GM23338 (cell line): ENCODE data around the gene MPP2.

ENCODE experiments used
- CREB1 ChIP-seq: fragments of 250-450 bp; sonication (Bioruptor Pico); IDR thresholded peaks from 2 replicates; pipeline ENCODE4 v1.5.0; 2020; ENCODE audit warnings: low read depth, mild to moderate bottlenecking, moderate library complexity
- EZH2phosphoT487 ChIP-seq: fragments of 200-600 bp; sonication (generic); IDR thresholded peaks from one replicate; pipeline ENCODE4 v1.8.1; 2018; ENCODE audit warnings: antibody characterized with exemption; ENCODE audit not compliant: unreplicated experiment
- POLR2AphosphoS5 ChIP-seq: IDR thresholded peaks from 2 replicates; pipeline ENCODE4 v1.6.1; 2016; ENCODE audit warnings: antibody characterized with exemption, low read depth
- TF ChIP-seq, protein P1 (sequence below), 2 experiments: fragments of 200-600 bp in 1 of 2; sonication (generic) in 1 of 2; conservative IDR thresholded peaks; 2 replicates each; pipeline versions ENCODE4 v1.5.1 to v1.6.1; 2016 to 2017; ENCODE audit warnings: antibody characterized with exemption in 2 of 2, low read depth in 2 of 2, mild to moderate bottlenecking in 2 of 2, moderate library complexity in 1 of 2
- TF ChIP-seq, protein P2 (sequence below): IDR thresholded peaks from one replicate; pipeline ENCODE4 v1.6.1; 2018; ENCODE audit warnings: antibody characterized with exemption; ENCODE audit not compliant: unreplicated experiment

DNA sequence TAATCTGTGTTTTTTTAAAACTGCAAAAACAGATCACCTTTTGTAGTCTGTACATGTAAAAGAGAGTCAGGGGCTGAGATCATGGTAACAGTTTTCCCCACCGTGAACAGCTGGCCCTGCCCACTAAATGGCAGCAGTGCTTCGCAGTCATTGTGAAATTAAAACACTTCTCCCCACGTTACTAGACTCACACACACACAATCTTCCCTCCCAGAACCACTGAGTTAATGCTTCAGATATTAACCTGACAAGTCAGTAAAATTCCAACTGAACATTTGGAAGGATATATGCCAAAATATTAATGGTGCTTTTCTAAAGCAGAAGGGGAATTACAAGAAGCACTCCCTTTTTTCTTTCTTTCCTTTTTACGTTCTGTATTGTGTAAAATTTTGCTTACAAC is 61.6 kb downstream of the MPP2 start:
- TF ChIP-seq, protein P1, sequence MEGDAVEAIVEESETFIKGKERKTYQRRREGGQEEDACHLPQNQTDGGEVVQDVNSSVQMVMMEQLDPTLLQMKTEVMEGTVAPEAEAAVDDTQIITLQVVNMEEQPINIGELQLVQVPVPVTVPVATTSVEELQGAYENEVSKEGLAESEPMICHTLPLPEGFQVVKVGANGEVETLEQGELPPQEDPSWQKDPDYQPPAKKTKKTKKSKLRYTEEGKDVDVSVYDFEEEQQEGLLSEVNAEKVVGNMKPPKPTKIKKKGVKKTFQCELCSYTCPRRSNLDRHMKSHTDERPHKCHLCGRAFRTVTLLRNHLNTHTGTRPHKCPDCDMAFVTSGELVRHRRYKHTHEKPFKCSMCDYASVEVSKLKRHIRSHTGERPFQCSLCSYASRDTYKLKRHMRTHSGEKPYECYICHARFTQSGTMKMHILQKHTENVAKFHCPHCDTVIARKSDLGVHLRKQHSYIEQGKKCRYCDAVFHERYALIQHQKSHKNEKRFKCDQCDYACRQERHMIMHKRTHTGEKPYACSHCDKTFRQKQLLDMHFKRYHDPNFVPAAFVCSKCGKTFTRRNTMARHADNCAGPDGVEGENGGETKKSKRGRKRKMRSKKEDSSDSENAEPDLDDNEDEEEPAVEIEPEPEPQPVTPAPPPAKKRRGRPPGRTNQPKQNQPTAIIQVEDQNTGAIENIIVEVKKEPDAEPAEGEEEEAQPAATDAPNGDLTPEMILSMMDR (conservative IDR thresholded peaks at IDR 0.05; ENCODE audit: low read depth in 2 of 2): no peak
- TF ChIP-seq EZH2phosphoT487 (no peak), CREB1 (CRISPR knock-in tag) (no peak), POLR2AphosphoS5 (no peak)
- TF ChIP-seq, protein P2, sequence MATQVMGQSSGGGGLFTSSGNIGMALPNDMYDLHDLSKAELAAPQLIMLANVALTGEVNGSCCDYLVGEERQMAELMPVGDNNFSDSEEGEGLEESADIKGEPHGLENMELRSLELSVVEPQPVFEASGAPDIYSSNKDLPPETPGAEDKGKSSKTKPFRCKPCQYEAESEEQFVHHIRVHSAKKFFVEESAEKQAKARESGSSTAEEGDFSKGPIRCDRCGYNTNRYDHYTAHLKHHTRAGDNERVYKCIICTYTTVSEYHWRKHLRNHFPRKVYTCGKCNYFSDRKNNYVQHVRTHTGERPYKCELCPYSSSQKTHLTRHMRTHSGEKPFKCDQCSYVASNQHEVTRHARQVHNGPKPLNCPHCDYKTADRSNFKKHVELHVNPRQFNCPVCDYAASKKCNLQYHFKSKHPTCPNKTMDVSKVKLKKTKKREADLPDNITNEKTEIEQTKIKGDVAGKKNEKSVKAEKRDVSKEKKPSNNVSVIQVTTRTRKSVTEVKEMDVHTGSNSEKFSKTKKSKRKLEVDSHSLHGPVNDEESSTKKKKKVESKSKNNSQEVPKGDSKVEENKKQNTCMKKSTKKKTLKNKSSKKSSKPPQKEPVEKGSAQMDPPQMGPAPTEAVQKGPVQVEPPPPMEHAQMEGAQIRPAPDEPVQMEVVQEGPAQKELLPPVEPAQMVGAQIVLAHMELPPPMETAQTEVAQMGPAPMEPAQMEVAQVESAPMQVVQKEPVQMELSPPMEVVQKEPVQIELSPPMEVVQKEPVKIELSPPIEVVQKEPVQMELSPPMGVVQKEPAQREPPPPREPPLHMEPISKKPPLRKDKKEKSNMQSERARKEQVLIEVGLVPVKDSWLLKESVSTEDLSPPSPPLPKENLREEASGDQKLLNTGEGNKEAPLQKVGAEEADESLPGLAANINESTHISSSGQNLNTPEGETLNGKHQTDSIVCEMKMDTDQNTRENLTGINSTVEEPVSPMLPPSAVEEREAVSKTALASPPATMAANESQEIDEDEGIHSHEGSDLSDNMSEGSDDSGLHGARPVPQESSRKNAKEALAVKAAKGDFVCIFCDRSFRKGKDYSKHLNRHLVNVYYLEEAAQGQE: no peak
